HG03469 (cell line): ENCODE data around the gene WFIKKN1.
A peak's percentile ranks its signal among the peaks of the same experiment; 100 is the strongest.

ENCODE experiments used
- ATAC-seq: cut with Tn5 transposase; IDR thresholded peaks from one replicate; pipeline ENCODE4 v1.9.1; 2021; ENCODE audit warnings: mild to moderate bottlenecking, moderate library complexity, moderate number of reproducible peaks; ENCODE audit not compliant: unreplicated experiment

The WFIKKN1 gene

GRCh38 chr16:630815-631405 lies at the start of gene WFIKKN1:
Gene WFIKKN1, plus strand, starts transcription at chr16:630985. Its CDS starts 269 bp downstream, at chr16:631254.
- ATAC-seq, result no peak

GRCh38 chr16:582218-582613 lies 48.6 kb upstream of the WFIKKN1 start:
- ATAC-seq, result no peak

- ATAC-seq, result no peak
Measured at GRCh38 chr16:582614-583331, 48.0 kb upstream of the WFIKKN1 start.

GRCh38 chr16:583470-583814 lies 47.3 kb upstream of the WFIKKN1 start:
- ATAC-seq, result no peak

- no peak for ATAC-seq
Measured at GRCh38 chr16:583815-584591, 46.8 kb upstream of the WFIKKN1 start.

GRCh38 chr16:585351-585750 lies 45.4 kb upstream of the WFIKKN1 start:
- ATAC-seq, result no peak

- ATAC-seq, result no peak
Measured at GRCh38 chr16:586047-586644, 44.6 kb upstream of the WFIKKN1 start.

GRCh38 chr16:586645-587590 lies 43.9 kb upstream of the WFIKKN1 start:
- no peak for ATAC-seq

GRCh38 chr16:588639-588888 lies 42.2 kb upstream of the WFIKKN1 start:
- ATAC-seq, result no peak

- peak; percentile 44 for ATAC-seq
Measured at GRCh38 chr16:588889-589657, 41.7 kb upstream of the WFIKKN1 start.

- peak; percentile 47 for ATAC-seq
Measured at GRCh38 chr16:589658-590187, 41.1 kb upstream of the WFIKKN1 start, which contains the start of gene RAB40C. Gene RAB40C, plus strand, starts transcription at chr16:590066. Its CDS starts 226 bp downstream, at chr16:590292.

- no peak for ATAC-seq
Measured at GRCh38 chr16:590188-590814, 40.5 kb upstream of the WFIKKN1 start.

GRCh38 chr16:590815-591200 lies 40.0 kb upstream of the WFIKKN1 start:
- ATAC-seq, result no peak

GRCh38 chr16:591231-591630 lies 39.6 kb upstream of the WFIKKN1 start:
- ATAC-seq, result no peak

GRCh38 chr16:591892-592517 lies 38.8 kb upstream of the WFIKKN1 start:
- no peak for ATAC-seq

- ATAC-seq, result no peak
Measured at GRCh38 chr16:592518-593306, 38.1 kb upstream of the WFIKKN1 start.

GRCh38 chr16:593406-593805 lies 37.4 kb upstream of the WFIKKN1 start:
- ATAC-seq, result no peak

- no peak for ATAC-seq
Measured at GRCh38 chr16:593807-594206, 37.0 kb upstream of the WFIKKN1 start.
